Lung (tissue), 12 donors: ENCODE data around the gene TRAP1. TPM values are rescaled to one million over a fixed set of nuclear protein-coding genes. Genes with fewer than 3 reads are reported as not detected.
A peak's percentile ranks its signal among the peaks of the same experiment; 100 is the strongest.

Experiments used
- ATAC-seq: fragments of 200-7000 bp; cut with Tn5 transposase; one replicate; pipeline ENCODE4 v1.9.1; 2020; ENCODE audit warnings: moderate number of reproducible peaks; ENCODE audit not compliant: insufficient read depth, low FRiP score
- DNase-seq, 3 donors: peaks; one replicate each; pipeline ENCODE4 v3.0.0-alpha.2; 2013 to 2017
- H3K27ac ChIP-seq, 2 donors: one replicate each; pipeline ENCODE4 v1.5.1; 2013; ENCODE audit warnings: mild to moderate bottlenecking in 2 of 2, moderate library complexity in 2 of 2, control low read depth in 1 of 2, inconsistent platforms in 1 of 2, low read depth in 1 of 2, low read length in 1 of 2
- H3K27me3 ChIP-seq, 3 donors: one replicate each; pipeline ENCODE4 v1.5.1; 2013; ENCODE audit warnings: low read length in 2 of 3; ENCODE audit not compliant: control insufficient read depth in 3 of 3, insufficient read depth in 3 of 3
- H3K36me3 ChIP-seq, 4 donors: one replicate each; pipeline ENCODE4 v1.5.1; 2013; ENCODE audit warnings: low read length in 4 of 4, mild to moderate bottlenecking in 1 of 4, moderate library complexity in 1 of 4; ENCODE audit not compliant: control insufficient read depth in 4 of 4, insufficient read depth in 4 of 4
- H3K4me1 ChIP-seq, 5 donors: one replicate each; pipeline ENCODE4 v1.5.1; 2013; ENCODE audit warnings: low read length in 5 of 5, mild to moderate bottlenecking in 2 of 5, moderate library complexity in 1 of 5; ENCODE audit not compliant: control insufficient read depth in 5 of 5, insufficient read depth in 5 of 5
- H3K4me3 ChIP-seq: one replicate; pipeline ENCODE4 v1.5.1; 2013; ENCODE audit warnings: mild to moderate bottlenecking, control low read depth, moderate library complexity
- H3K9ac ChIP-seq, 2 donors: one replicate each; pipeline ENCODE4 v1.5.1; 2013; ENCODE audit warnings: low read length in 2 of 2, control low read depth in 1 of 2; ENCODE audit not compliant: insufficient read depth in 1 of 2
- H3K9me3 ChIP-seq, 4 donors: one replicate each; pipeline ENCODE4 v1.5.1; 2013; ENCODE audit warnings: low read length in 3 of 4, mild to moderate bottlenecking in 1 of 4, moderate library complexity in 1 of 4; ENCODE audit not compliant: control insufficient read depth in 4 of 4, insufficient read depth in 3 of 4
- WGBS, 2 donors: extraction: QIAGEN DNeasy Blood & Tissue Kit; methylation state at CpG; one replicate each; pipeline ENCODE4 v1.1.7; 2013; 5-methylcytosine and 5-hydroxymethylcytosine counted together
- polyA plus RNA-seq, 2 donors: library from polyadenylated mRNA; stranded (reverse); fragments of 200-250 nt; gene quantifications; one replicate each; pipeline ENCODE4 v1.2.1, GENCODE V29; 2013
- total RNA-seq, 2 donors: library from RNA; depleted of rRNA in 1 of 2; stranded (reverse); fragments of >200 nt in 1 of 2; gene quantifications; one replicate each; pipeline ENCODE4 v1.2.1, GENCODE V29; 2014 to 2021
- TF ChIP-seq, protein P1 (sequence below): IDR thresholded peaks from 2 replicates; pipeline ENCODE4 v1.5.1; 2012; ENCODE audit warnings: mild to moderate bottlenecking; ENCODE audit errors: control extremely low read depth, extremely low read depth
- donor health status: control.
- donor health status: control.
- donor health status: Bipolar disorder and iron deficiency.
- donor health status: healthy.
- donor health status: DM: yes; HTN: yes; CAD: no.

TRAP1 gene
- total and polyA plus RNA-seq, 4 donors = 44.8 to 94.3 (median 58.8) TPM

DNA sequence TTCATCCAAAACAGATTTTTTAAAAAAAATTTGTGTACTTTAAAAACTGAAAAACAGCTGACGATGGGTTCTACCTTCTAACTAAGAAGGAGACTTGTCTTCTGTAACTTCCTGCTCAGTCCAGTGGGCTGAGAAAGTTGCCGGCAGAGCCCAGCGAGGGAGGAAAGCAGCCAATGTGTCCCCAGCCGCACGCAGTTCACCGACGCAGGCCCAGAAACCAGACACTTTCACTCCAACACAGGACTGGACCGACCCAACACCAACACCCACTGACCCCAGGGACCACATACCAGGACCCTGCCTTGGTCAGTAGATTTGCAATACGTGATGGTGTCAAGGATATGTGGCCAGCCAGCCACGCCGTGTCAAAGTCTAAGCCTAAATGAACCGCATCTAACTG is 25.6 kb downstream of the TRAP1 start:
- H3K9ac ChIP-seq = no peak overlapping the region
- peaks cover 3 to 19% (median 13%) of the 10 kb centered on the region in 4 donors for H3K36me3 ChIP-seq
- no peak for ATAC-seq
- H3K4me1 ChIP-seq = peaks cover 0 to 8% (median 0%) of the 10 kb centered on the region in 5 donors
- H3K4me3 ChIP-seq = no peak overlapping the region
- TF ChIP-seq, protein P1, sequence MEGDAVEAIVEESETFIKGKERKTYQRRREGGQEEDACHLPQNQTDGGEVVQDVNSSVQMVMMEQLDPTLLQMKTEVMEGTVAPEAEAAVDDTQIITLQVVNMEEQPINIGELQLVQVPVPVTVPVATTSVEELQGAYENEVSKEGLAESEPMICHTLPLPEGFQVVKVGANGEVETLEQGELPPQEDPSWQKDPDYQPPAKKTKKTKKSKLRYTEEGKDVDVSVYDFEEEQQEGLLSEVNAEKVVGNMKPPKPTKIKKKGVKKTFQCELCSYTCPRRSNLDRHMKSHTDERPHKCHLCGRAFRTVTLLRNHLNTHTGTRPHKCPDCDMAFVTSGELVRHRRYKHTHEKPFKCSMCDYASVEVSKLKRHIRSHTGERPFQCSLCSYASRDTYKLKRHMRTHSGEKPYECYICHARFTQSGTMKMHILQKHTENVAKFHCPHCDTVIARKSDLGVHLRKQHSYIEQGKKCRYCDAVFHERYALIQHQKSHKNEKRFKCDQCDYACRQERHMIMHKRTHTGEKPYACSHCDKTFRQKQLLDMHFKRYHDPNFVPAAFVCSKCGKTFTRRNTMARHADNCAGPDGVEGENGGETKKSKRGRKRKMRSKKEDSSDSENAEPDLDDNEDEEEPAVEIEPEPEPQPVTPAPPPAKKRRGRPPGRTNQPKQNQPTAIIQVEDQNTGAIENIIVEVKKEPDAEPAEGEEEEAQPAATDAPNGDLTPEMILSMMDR = no peak
- no peaks in the 10 kb centered on the region for H3K27me3 ChIP-seq
- 87 to 89% methylated on average over 12 of the region's 12 CpGs for WGBS, 2 donors
- no peak overlapping the region for H3K27ac ChIP-seq
- H3K9me3 ChIP-seq = peaks cover 0 to 2% (median 0%) of the 10 kb centered on the region in 4 donors
- DNase-seq = no peak

DNA sequence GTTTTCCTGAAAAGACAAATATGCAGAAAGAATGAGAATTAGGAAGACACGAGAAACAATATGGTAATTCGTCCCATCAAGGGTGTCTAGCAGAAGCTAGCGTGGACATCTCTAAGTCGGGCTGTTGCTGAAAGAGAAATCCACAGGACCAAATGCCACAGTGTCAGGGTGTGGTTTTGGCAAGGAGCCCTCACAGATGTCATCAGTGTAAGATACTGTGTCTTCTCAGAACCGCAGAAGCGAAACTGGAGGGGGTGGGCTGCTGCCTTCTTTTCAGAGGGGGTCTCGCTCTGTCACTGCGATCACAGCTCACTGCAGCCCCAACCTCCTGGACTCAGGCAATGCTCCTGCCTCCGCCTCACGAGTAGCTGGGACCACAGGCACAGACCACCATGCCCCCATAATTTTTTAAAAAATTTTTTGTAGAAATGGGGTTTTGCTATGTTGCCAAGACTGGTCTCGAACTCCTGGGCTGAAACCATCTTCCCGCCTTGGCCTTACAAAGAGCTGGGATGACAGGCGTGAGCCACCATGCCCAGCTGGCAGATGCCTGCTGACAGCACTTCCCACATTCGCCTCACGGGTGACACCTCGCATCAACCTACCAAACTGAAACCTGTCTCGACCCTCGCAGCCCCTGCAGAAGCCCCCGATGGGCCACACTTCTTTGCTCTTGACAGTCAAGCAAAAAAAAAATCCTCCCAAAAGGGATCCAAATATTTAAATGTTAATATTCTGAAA is 26.2 kb downstream of the TRAP1 start:
- peaks cover 0 to 2% (median 0%) of the 10 kb centered on the region in 4 donors for H3K9me3 ChIP-seq
- H3K4me1 ChIP-seq = peaks cover 0 to 8% (median 0%) of the 10 kb centered on the region in 5 donors
- H3K9ac ChIP-seq = peak overlapping the region in 1 of 2 donors; percentile 59
- TF ChIP-seq, protein P1 = no peak
- peaks cover 3 to 22% (median 15%) of the 10 kb centered on the region in 4 donors for H3K36me3 ChIP-seq
- 78 to 84% methylated on average over 19 of the region's 19 CpGs for WGBS, 2 donors
- peak overlapping the region in 1 of 2 donors; percentile 37 for H3K27ac ChIP-seq
- ATAC-seq = no peak
- H3K27me3 ChIP-seq = no peaks in the 10 kb centered on the region
- DNase-seq = peak in 1 of 3 donors; percentile 12
- no peak overlapping the region for H3K4me3 ChIP-seq

DNA sequence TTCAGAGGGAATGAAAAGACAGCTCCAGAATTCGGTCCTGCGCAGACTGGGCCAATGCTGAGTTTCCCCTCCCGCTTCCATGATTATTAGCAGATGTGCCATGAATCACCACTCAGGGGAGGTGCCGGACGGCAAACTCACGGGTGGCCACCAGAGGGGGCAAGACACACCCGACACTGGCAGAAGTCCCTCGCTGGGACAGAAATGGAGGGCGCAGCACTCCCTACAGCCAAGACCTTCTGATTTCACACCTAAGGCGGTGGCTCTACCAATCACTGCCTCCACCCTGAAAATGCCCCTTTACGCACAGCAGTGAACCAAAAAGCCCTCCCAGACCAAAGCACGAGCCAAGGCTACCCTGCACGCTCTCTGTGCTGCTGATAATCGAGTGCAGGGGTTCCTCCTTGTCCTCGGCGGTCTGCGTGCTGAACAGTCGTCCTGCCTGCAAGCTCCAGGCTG is 26.8 kb downstream of the TRAP1 start:
- 25 to 35% methylated on average over 18 of the region's 18 CpGs for WGBS, 2 donors
- ATAC-seq = peak; percentile 93
- TF ChIP-seq, protein P1 = peak; percentile 88
- peaks cover 0 to 8% (median 0%) of the 10 kb centered on the region in 5 donors for H3K4me1 ChIP-seq
- no peaks in the 10 kb centered on the region for H3K27me3 ChIP-seq
- no peak overlapping the region for H3K4me3 ChIP-seq
- peak overlapping the region in 1 of 2 donors; percentile 18 for H3K27ac ChIP-seq
- peak overlapping the region in 1 of 2 donors; percentile 59 for H3K9ac ChIP-seq
- peak; percentile 93 to 95 (median 94) for DNase-seq
- no peaks in the 10 kb centered on the region for H3K9me3 ChIP-seq
- H3K36me3 ChIP-seq = peaks cover 3 to 27% (median 19%) of the 10 kb centered on the region in 4 donors
